Measurements from ENCODE around the gene PARD3B.

Gene PARD3B

DNA sequence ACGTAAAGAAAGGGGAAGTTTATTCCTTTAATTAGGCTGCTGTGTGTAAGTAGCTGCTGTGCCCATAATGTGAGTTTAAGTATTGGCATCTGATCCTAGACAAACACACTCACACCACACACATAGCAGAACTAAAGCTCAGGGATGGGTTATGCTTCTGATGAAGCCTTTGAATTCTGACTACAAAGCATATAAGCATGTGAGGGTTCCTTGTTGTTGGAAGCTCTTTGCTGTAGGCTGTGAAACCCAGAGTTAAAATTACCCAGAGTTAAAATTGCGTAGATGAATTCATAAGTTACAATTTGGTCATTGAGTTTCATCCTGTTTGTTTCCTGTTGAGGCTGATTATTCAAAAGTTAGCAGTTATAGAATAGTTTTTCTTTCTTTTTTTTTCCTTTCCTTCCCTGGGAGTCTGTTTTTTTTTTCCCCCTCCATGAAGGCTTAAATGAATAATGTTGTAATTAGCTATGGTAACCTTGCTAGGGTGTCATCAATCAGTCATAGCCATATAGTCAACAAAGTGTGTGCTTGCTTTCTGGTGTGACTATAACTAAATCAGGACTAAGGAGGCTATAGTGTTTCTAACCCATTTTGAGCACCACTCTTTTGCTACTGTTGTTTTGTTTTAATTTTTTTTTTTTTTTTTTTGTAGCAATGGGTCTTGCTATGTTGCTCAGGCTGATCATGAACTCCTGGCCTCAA lies 426.1 kb downstream of the PARD3B start:
- no peak for DNase-seq

DNA sequence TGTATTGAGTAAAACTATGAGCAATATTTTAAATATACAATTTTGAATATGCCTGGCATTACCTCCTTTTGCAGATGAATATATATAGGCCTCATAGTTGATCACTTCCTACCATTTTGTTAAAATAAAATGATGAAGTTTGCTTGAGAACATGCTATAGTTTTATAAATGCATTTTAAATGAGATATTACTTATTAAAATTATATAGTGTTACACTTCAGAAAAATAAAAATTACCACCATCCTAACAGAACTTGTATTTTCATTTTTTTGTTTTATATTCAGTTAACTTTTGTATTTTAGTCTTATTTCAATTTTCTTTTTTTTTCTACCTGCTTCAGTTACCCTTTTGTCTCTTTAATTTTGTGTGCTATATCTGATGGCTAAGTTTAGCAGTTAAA lies 426.9 kb downstream of the PARD3B start:
- DNase-seq, result no peak

DNA sequence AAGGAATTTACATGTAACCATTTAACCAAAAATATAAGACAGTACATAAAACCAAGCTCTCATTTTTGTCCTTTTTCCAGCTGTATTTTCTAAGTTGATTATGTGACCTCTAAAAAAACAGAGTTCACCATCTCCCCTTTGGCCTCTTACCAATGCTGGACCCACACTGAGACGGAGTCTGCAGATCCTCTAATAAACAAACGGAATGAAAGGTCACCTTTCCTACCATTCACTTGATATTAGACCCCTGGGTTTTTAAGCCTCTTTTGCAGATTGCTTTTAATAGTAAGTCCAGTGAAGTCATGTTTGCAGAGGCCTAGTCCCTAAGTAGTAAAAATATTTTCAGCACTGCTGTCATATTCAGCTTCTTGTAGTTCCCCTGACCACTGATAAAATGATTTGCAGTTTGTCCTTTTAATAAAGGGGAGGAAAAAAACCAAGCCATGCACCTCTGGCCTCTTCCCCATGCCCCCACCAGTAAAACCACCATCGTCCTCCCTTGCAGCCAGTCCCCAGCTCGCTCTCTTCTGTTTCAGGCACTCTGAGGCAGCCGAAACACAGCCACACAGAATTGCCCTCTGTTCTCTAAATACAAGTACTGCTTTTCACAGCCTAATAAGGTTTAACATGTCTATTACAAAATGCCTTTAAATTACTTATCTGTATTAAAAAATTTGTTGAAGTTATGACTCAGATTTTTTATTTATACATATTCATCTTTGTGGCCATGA lies 427.5 kb downstream of the PARD3B start:
- no peak for DNase-seq

DNA sequence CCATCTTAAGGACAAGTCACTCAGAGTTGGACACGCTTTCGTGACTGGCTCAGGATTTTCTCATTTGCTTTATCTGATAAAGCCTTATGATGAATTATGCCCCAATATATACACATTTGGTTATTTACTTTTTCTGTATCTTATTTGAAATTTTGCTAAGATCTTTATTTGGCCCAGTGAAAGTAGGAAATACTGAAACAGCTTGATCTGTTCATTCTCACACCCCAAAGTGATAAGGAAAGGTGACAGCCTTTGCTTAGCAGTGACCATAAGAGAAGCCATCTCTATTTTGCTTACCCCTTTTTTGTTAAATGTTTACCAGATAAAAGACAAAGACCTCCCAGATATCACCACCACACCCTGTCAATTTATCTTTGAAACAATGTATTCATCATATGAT lies 428.3 kb downstream of the PARD3B start:
- DNase-seq, result no peak

DNA sequence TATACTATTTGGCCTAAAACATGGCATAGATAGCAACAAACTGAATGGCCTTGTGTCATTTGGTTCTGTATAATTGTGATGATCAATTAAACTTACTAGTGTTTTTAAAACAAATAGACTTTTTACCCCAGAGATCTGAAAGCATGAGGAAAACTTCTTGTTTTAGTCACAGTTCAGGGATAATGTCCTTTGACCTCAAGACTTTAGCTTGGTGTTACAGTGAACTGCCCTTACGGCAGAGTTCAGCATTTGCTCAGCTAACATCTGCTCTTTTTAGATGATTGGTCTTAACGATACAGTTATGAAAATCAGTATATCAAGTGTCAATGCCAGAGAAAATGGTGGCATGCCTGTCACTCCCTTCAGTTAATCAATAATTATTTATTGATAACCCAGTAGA lies 429.2 kb downstream of the PARD3B start:
- no peak for DNase-seq

DNA sequence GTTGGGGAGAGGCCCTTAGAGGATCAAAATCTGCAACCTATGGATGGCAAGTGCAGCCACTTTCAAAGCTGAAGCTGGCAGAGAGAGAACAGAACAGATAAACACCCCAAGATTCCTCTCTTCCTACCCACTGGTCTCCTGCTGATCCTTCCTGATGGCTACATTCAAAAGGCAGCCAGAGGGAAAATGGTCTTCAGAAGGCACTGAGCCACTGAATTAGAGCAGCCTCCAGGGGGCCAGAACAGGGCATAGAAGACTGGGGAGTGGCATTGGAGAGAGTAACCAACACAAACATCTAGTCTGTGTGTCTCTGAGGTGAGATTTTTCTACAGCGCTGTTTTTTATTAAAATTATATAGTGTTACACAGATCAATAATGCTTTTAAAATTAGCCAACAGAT lies 432.6 kb downstream of the PARD3B start:
- no peak for DNase-seq

DNA sequence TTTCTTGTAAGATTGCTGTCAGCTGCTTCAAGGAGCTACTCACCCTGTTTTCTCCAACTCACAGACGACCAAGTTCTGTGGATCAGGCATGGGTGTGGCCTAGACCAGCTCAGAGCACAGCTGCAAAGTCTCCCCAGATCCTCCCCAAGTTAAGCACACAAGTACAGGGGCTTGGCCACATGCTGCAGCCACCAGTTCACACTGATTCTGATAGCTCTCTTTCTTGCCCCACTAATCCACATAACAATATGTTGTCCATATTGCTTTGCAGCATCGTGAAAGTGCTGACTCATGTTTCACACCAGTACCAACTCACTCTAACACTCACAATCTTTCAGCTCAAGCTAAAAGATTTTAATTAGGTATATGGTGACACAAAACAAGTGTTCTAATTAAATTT lies 437.0 kb downstream of the PARD3B start:
- DNase-seq, result no peak

DNA sequence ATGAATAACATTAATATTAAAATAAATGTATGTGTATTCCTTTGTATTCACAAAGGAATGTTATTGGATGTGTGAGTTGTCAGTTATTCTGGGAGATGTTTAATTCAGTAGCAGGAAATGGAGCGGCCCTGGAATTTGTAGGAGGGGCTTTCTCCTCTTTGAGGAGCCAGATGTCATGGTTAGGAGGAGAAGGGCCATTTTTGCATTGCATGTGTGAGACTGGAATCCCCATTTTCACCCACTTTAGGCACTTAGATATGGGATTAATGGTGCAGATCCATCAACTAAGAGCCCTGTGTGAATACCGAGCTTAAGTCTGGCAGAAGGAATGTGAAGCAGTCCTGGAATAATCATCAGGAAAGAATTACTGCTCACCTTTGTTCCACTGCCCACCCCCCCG lies 439.2 kb downstream of the PARD3B start:
- DNase-seq, result no peak

DNA sequence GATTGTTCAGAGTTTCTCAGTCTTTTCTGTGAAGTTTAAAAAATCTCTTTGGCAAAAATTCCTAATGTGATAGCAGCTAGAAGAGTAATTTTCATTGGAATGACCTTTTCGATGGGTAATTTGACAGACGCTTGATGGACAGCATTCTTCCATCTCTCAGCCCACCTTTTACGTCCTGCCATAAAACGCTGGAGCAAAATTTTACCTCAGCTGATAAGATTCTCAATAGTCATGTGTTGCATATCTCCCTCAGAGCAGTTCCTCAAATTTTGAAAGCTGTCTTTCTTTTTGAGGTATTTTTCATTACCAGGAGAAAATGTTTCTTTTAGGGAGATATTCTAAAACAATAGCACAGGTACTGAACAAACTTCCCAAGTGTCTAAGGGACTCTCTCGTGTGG lies 441.4 kb downstream of the PARD3B start:
- DNase-seq, result no peak

DNA sequence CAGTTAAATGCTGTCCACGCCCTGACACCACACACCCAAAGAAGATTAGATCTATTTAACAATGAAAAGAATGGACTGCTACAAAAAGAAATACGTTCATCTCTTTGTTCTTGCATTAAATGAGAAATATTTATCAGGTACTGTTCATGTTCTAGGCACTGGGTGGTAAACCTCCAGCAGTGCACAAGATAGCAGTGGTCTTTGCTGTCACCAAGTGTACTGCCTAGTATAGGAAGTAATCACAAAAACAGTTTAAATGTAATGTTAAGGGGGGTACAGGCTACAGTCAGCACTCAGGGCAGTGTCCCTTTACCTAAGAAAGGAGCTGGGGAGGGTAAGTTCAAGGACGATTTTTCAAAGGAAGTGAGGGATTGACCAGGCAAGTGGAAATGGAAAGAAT lies 443.6 kb downstream of the PARD3B start:
- no peak for DNase-seq

DNA sequence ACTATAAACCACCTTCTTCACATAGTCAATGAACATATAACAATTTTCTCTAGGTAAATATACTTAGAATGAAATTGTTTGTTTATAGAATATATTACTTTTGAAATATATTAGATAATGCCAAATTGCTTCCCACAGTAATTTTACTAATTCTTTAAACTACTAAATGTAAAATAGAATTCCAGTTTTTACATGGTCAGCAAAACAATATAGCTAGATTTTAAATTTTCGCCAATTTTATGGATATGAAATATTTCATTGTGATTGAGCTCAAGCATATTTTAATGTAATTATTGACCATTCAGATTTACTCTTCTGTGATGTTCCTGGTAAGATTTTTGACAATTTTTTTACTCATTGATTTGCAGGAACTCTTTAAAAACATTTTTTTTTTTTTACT lies 444.6 kb downstream of the PARD3B start:
- no peak for DNase-seq

DNA sequence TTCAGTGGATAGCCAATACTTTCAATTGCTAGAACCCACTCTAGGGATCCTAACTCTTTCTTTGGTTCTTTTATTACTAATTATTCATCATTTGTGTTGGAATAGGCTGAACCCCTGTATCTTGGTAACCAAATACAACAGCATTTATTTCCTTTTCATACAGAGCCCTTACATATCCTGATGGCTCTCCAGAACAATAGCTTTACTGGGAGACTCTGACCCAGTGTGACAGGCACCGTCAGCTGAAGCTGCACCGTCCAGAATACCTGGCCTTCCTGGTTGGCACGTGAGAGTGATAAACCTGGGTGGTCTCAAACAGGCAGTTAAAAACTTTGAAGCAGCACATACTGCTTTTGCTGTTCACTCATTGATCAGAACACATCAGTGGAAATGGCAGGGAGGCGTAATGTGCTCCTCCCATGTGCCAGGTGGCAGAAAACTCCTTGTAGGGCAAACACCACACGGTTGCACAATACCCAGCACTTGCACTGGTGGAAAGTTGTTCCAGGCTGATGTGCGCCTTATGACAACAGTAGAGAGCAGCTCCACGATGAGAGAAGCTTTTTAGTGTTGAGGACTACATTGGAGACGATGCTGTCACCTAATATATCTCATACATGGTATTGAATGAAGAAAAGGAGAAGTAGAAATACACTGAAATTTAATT lies 456.2 kb downstream of the PARD3B start:
- DNase-seq, result no peak

DNA sequence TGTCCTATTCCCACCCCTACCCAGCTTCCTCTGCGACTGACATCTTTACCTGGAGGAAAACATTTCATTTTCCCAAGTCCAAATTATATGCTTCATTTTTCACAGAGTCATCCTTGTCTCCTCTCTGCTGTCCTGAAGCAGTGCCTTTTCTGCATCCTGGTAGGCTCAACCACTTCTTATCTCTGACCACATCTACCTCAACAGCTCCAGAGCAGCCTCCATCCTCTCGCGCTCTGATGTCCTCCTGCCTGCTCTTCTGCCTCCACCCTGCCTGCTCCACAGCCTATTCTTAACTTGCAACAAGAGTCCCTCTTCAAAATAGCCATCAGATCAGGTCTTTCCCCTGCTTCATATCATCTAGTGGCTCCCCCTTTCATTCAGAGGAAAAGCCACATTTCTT lies 457.1 kb downstream of the PARD3B start:
- no peak for DNase-seq

DNA sequence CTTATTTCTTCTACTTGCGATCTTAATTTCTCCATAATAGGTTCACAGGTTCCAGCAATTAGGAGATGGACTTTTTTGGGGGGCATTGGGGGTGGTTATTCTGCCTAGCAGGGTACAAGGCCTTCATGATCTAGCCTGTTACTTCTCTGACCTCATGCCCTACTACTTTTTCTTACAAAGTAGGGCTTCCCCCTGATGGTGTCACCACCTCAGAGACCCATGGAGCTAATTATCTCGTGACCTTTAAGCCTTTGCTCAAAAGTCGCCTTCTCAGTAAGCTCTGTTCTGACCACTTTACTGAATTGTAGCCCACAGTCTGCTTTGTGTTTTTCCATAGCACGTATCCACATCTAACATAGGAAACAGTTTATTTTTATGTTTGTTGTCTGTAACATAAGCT lies 458.0 kb downstream of the PARD3B start:
- DNase-seq, result no peak

DNA sequence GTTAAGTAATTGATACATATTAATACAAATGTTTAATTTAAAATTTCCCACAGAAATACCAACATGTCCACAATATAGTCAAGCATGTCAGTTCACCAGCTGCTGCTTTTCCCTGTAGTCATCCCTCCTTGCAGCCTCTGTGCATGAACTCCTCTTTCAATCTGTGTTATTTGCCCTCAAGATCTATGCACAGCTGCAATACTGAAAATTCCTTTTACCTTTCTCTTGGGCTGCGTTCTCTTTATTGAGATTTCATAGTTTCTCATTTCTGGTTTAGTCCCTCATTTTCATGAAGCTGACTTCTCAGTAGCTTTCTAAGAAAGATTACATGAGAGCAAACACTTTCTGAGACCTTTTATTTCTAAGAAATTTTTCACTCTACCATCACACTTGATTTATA lies 464.9 kb downstream of the PARD3B start:
- no peak for DNase-seq

DNA sequence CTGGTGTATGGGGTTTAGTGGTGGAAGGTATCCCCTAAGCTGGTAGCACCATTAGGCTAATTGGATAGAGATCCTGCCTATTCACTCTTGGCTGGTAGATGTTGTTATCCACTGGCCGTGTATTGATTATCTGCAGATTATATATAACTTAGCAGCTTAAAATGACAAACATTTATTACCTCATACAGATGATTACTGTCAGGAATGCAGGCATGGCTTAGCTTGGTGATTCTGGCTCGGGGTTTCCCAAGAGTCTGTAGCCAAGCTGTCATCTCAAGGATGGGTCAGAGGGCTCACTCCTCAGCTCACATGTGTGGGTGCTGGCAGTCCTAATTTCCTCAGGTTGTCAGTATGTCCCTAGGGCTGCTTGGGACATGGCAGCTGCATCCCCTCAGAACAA lies 465.8 kb downstream of the PARD3B start:
- DNase-seq, result no peak

DNA sequence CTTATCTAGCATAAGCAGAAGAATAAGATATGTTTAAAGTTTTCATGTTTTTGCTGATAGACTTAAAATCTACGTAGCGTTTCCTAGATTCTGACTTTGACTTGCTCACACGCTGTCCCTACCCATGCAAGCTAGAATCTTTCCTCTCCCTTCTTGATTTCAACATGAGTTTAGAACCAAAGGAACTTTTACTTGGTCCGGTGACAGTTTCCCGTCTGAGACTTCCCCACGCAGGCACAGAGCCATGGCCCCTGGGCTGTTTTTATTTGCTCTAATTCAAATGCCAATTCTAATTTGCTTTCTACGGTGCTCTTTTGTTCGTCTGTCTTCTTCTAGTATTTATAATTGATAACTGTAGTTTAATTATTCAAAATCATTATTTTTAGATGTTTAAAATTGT lies 467.7 kb downstream of the PARD3B start:
- DNase-seq, result no peak

DNA sequence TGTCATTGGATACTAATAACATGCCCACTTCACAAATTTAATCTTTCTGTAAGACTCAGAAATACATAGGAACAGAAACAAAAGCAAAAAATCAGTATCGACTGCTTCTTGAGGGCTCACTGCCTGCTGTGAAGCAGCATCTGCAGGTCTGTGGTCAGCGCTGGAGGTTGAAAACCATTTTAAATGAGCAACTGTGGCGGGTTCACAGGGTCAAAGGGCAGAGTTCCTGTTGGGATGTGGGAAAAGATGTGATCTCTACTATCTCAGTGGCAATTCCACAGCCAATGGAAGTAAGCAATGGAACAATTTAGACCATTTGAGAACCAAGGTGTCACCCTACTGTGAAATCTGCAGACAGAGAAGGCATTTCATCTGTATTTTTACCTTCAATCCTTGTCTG lies 468.3 kb downstream of the PARD3B start:
- no peak for DNase-seq

DNA sequence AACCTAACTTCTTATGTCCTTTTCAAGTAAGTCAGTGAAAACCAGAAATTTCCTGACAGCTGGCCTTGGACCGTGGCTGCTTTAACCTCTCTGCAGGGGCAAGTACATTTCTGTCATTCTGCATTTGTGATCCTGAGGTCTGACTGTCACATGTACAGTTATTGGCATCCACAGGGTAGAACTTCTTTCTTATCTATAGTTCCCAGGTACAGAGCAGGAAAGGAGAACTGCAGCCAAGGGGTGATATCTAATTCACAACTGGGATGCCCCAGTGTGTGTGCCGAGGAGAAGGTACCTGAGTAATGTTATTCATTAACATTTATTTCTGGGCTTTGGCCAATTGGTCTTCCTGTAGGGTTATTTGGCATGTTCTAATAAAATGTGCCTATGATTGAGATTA lies 468.9 kb downstream of the PARD3B start:
- no peak for DNase-seq

DNA sequence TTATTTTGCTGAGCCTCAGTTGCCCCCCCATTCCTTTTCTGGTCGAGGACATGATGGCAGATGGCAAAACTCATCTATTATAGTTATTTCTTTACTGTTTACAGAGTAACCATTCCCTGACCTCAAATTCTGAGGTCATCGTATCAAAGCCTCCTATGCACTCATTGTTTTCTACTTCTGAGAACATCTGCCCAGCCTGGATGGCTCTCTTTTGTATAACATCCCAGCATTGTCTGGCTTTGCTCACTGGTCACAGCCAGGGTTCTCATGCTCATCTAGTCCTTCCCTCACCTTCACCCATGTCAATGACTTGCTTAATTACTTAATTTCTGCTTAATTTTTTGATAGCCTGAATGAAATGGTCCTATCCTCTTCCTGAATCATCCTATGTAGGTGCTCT lies 472.1 kb downstream of the PARD3B start:
- DNase-seq, result no peak

DNA sequence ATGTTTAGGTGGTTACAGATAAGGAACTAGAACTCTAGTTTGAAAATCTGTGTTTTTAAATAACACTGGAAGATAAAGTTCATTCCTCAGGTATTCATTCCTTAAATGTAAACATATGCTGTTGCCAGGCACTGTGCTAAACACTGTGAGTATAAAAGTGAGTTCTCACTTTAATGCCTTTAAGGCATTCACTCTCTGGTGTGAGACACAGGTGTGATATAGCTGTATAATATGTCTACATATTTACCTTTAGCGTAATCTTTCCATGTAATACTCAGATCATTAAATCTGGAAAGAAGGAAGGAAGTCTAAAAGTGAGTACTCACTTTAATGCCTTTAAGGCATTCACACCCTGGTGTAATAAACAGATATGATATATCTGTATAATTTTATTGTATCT lies 472.6 kb downstream of the PARD3B start:
- DNase-seq, result no peak

DNA sequence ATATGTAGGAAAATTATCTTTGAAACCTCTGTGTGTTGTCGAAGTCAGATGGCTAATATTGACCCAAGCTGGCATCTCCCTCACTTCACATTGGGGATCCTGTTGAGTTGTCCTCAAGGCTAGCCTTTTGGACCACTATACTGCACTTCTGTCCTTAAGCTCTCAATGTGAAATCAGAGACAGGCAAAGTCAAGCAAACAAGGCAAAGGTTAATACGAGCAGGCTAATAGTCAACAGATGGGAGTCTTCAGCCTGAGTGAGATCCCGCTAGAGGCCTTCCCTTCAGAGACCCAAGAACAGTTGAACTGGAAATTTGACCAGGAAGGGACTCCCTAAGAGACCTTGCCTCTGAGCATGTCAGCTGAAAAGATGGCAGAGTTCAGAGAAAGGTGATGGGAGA lies 475.4 kb downstream of the PARD3B start:
- no peak for DNase-seq

DNA sequence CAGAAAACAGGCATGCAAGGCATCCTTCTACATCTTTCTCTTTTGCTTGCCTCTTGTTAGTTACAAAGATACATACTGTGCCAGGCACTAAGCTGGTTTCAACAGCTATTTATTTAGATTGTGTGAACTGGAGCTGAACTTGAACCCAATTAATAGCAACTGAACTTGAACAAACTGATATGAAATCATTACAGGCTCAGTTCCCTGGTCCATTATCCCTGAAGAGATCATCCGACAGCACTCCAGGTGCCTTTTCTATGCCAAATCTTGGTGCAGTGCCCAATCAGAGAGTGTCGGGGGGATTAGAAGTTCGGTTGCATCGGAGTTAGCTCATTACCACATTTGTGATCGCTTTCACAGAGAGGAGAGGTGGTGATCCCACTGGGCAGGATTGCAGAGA lies 477.6 kb downstream of the PARD3B start:
- peak; percentile 76 for DNase-seq

DNA sequence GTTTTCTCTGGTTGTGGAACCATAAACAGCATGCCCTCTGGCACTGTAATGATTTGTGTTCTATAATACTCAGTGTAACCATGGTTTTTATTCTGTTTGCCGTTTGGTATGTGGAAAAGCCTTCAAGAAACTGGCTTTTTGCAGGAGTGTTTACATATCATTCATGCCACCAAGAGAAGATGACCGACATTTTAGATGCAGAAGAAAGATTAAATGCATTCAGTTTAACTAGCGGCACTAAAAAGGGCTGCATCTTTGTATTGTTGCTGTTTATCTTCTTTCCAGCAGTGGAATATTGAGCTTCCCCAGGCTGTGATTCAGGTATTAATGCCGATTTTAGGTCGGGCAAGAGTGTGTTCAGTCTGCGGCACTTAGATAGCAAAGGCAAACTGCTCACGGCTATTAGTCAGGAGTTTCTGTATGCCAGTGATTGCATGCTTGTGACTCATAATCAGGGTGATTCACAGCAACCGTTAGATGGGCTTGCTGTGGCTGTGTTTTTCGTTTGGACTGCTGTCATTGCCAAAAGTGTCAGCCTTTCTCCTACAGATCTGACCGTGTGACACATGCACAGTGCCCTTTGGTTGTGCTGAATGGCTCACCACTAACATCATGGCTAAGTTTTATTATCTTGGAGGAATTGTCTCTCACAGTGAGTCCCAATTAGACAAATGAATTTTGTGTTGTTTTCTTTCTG lies 479.7 kb downstream of the PARD3B start:
- no peak for DNase-seq
